GM12892 (cell line): ENCODE results near the gene OTUB1.
A peak's percentile ranks its signal among the peaks of the same experiment; 100 is the strongest.
"Not testable (repeated sequence)": the region's sequence is repeated elsewhere in the genome, so short reads cannot be mapped to it uniquely, and the experiment has no call there.

Experiments used
- DNase-seq: peaks from one replicate; pipeline ENCODE4 v3.0.0; 2011; ENCODE audit not compliant: insufficient read length
- FAIRE-seq: peaks from 2 replicates; lab custom pipeline; 2011; peaks lifted over from hg19 to GRCh38; lab: Jason Lieb, UNC
- POLR2A ChIP-seq: IDR thresholded peaks from 2 replicates; pipeline ENCODE4 v1.6.1; 2011; ENCODE audit warnings: low read depth, low read length, control low read depth
- POLR2AphosphoS5 ChIP-seq: IDR thresholded peaks from 2 replicates; pipeline ENCODE4 v1.6.1; 2011; ENCODE audit warnings: low read depth, low read length, control low read depth
- TAF1 ChIP-seq: IDR thresholded peaks from 2 replicates; pipeline ENCODE4 v1.6.1; 2011; ENCODE audit warnings: low read depth, mild to moderate bottlenecking, control low read depth, low read length, borderline replicate concordance

Gene OTUB1

DNA sequence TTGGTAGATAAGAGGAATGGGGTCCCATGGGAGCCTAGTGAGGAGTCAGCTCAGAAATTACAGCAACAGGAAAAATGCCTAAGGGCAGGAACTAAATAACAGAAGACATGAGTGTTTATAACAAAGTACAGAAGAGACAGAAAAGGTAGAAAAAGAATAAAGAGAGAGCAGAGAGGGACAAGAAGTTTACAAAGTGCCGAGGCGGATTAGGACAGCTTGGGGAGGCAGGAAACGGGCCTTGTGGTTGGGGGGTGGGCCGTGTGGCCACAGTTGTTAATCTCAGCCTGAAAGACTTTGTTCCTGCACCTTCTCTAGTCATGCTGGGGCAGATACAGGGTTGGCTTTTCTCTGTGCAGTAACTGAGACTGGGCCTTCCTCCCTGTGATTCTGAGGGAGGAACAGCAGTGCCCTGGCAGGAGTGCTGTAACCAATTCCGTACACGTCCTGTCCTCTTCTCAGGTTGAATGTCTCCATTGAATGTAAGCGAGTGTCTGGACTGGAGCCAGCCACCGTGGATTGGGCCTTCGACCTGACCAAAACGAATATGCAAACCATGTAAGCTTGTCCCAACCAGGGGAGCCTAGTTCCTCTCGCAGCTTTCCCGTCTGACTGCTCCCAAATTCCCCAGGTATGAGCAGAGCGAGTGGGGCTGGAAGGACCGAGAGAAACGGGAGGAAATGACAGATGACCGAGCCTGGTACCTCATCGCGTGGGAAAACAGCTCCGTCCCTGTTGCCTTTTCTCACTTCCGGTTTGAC lies 34.3 kb upstream of the OTUB1 start:
- FAIRE-seq (no peak), DNase-seq (no peak)
- TF ChIP-seq TAF1 (0 out of 2 replicates have a peak, but pooled peaks have one; percentile 22), POLR2AphosphoS5 (peak; percentile 56; the same call in 1 of the 2 replicates), POLR2A (peak; percentile 53; the same call in 1 of the 2 replicates)

DNA sequence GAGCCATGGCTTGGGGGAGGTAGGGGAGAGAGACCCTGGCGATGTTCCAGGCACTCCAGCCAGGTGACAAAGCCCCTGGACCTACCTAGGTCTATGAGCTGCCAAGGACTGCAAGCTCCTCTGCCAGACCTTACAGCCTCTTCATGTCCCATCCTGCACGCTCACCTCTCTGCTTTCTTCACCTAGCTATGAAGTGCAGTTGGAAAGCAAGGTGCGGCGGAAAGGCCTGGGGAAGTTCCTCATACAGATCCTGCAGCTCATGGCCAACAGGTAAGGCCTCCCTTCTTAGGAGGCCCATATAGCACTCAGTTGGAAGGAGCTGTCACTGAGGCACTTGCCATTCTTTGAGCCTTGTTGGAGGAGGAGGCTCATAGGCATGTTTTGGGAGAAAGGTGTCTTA lies 33.7 kb upstream of the OTUB1 start:
- no peak for DNase-seq
- no peak for FAIRE-seq
- TF ChIP-seq POLR2AphosphoS5 (no peak), TAF1 (no peak), POLR2A (no peak)

DNA sequence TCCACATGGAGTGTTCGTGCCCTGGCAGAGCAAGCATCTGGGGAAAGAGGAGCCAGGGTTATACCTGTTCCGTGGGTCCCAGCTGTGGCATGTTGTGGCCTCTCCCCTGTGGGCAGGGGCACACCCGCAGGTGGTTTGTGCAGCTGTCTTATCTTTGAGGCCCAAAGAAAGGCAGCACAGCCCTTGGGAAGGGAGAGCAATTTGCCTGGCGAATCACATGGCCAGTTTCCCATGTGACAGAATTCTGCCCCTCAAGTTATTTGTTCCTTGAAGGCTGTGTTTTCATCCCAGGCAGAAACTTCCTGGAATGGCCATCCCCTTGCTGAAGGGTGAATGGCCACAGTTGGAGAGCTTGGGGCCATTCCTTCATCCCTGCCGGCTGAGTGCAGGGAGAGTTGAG lies 28.2 kb upstream of the OTUB1 start:
- FAIRE-seq (no peak), DNase-seq (no peak)
- TF ChIP-seq POLR2AphosphoS5 (no peak), TAF1 (no peak), POLR2A (no peak)

DNA sequence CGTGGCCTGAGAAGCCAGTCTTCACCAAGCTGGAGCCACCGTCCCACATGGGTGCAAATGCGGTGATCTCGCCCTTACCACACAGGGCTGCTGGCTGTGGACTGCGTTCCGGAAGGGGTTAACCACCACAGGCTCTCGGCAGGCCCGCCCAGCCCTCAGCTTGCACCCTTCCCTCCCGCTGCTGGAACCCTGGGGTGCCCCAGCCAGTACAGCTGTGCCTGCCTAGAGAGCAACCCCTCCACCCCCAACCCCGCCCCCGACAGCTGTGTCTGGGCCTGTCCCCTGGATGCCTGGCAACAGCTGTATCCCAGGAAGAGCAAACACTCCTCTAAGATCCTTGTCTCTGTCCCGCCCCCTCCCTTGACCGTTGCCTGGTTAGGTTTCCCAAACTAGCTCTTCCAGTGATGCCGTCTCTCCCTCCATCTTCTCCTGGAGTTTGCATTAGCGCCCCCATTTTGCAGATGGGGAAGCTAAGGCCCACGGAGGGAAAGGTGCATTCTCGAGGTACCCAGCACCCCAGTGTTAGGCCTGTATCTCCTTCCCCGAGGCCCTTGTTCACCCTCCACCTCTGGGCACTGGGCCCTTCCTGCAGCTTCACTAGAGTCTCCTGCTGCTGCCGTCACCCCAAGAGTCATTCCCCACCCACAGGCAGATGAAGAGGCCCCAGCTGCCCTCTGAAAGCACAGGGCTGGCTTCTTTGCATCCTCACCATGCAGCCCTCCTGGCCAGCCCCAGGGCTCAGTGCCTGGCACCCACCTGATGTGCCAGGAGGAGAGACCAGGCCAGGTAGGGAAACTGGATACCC lies 24.4 kb upstream of the OTUB1 start:
- no peak for DNase-seq
- TF ChIP-seq POLR2A (no peak), TAF1 (no peak), POLR2AphosphoS5 (no peak)
- no peak for FAIRE-seq

DNA sequence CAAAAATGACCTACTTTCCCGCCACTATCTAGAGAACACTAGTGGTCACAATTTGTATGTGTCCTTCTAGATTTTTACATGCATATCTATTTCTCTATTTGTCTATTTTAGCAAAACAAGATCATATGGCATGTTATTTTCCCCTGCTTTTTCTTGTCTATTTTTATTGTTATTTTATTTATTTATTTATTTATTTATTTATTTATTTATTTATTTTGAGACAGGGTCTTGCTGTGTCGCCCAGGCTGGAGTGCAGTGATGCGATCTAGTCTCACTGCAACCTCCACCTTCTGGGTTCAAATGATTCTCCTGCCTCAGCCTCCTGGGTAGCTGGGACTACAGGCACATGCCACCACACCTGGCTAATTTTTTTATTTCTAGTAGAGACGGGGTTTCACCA lies 22.3 kb upstream of the OTUB1 start:
- FAIRE-seq, DNase-seq: not testable (repeated sequence)

DNA sequence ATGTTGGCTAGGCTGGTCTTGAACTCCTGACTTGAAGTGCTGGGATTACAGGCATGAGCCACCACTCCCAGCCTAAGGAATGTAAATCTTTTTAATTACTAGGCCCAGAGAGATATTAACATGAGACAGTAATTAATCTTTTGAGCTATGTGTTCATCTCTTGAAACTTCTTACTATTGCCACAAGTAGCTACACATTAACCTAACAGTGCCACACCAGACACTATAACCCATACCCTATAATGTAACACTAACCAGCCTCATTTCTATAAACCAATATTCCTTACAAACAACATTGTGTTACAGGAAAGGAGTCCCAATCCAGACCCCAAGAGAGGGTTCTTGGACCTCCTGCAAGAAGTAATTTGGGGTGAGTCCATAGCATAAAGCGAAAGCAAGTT lies 19.8 kb upstream of the OTUB1 start:
- no peak for TF ChIP-seq POLR2A
- DNase-seq (no peak), FAIRE-seq (no peak)

DNA sequence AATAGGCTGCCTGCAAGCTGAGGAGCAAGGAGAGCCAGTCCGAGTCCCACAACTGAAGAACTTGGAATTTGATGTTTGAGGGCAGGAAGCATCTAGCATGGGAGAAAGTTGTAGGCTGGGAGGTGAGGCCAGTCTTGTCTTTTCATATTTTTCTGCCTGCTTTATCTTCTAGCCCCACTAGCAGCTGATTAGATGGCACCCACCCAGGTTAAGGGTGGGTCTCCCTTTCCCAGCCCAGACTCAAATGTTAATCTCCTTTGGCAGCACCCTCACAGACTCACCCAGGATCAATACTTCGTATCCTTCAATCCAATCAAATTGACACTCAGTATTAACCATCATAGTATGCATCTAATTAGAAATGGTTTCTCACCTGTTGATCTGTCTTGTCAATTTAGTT lies 16.8 kb upstream of the OTUB1 start:
- FAIRE-seq (no peak), DNase-seq (no peak)
- no peak for TF ChIP-seq TAF1
- TF ChIP-seq POLR2A: no peak
- no peak for TF ChIP-seq POLR2AphosphoS5

DNA sequence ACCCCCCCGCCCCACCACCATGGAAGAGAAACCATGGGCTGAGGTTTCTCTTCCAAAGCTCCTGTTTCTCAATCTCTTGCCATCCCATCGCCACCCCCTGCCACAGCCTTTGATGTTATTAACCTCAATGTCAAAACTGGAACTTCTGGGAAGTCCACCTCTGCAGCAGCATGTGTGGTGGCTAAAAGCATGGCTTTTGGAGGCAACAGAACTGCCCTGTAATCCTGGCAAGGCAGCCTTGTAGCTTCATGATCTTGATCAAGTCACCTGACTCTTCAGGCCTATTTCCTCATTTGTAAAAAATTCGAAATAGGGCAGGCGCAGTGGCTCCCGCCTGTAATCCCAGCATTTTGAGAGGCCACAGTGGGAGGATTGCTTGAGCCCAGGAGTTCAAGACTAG lies 15.3 kb upstream of the OTUB1 start:
- FAIRE-seq (no peak), DNase-seq (no peak)

DNA sequence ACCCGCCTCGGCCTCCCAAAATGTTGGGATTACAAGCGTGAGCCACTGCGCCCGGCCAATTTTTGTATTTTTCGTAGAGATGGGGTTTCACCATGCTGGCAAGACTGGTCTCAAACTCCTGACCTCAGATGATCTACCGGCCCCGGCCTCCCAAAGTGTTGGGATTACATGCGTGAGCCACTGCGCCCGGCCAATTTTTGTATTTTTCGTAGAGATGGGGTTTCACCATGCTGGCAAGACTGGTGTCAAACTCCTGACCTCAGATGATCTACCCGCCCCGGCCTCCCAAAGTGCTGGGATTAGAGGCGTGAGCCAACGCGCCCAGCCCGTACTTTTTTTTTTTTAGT lies 12.4 kb upstream of the OTUB1 start:
- DNase-seq, FAIRE-seq: not testable (repeated sequence)

More for the DNA sequence above, 15.3 kb upstream of the OTUB1 start:
- TF ChIP-seq POLR2AphosphoS5: no peak
- no peak for TF ChIP-seq POLR2A
- no peak for TF ChIP-seq TAF1

DNA sequence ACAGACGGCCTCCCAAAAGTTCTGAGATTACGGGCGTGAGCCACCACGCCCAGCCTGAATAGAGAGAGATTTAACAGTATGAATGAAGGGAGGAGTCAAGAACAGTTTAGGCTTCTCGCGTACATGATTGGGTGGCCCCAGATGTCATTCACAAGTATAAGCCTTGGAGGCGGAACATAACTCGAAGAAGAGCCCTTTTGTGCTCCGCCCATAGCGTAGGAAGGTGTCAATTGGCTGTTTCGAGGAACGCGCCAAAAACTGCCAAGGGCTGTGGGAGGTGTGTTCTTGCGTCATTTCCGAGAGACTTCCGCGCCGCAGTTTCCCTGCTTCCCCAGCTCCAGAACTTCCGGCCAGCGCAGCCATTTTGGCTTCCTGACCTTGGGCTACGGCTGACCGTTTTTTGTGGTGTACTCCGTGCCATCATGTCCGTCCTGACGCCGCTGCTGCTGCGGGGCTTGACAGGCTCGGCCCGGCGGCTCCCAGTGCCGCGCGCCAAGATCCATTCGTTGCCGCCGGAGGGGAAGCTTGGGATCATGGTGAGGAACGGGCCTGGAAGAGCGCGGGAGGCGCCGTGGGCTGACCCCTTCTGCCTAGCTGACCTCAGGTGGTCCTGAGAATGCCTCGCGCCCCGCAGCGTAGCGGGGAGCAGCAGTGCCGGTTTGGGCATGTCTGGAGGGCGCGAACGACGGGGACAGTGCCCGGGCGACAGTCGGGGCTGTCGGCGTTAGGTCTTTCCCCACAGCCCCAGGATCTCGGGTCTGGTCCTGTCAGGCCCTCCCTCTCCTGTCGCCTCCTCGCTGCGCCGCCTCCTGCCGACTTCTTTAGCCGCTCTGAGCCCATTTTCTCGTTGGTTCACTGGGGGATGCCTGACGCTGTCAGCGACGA lies 11.7 kb upstream of the OTUB1 start, which contains the start of gene COX8A:
Gene COX8A, plus strand, starts transcription at position 362 of the 885 bp plus-strand sequence. Its CDS starts 61 bp downstream, at position 423.
- peak; percentile 96 for DNase-seq
- peak; percentile 98 for FAIRE-seq
- TF ChIP-seq POLR2AphosphoS5 (peak; percentile 89), TAF1 (peak; percentile 78), POLR2A (peak; percentile 86)

DNA sequence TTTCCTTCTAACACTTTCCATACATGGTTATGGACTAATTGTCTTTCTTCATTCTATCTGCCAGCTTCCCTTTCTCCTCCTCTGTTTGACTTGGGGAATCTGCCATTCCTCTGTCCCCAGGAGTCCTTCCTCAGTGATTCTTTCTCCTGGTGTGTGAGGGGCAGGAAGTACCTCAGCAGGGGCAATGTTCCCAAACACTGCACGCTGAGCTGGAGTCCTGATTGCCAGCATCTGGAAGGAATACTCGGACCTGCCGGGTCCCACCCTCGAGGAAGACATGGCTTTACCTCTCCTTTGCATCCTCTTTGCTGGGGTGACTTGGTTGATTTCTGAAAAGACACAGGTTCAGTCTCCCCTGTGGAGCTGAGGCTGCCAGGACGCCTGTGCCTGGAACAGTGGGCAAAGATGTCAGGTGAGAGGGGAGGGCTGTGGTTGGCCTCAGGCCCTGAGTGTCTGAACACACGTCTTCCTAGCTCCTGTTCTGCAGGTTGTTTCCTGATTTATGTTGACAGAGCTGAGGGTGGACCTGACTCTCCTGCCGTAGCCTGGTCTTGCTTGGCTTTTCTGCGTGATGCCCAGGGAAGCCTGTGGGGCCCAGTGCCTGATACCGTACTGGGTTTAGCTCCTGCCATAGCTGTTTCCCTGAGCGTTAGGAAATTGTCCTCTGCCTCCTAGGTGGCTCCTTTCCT lies 7.5 kb upstream of the OTUB1 start:
- TF ChIP-seq POLR2A (no peak; the same call in 1 of the 2 replicates), POLR2AphosphoS5 (no peak), TAF1 (no peak)
- DNase-seq (no peak), FAIRE-seq (no peak)
